SK-N-SH (cell line): ENCODE measurements around the gene TNIP3.

Experiments used
- RAD21 ChIP-seq: IDR thresholded peaks from 2 replicates; pipeline ENCODE4 v1.6.1; 2012; ENCODE audit warnings: mild to moderate bottlenecking, low read length
- SMC3 ChIP-seq: IDR thresholded peaks from 2 replicates; pipeline ENCODE4 v1.6.1; 2012; ENCODE audit warnings: low read depth, low read length, improper control_type of control experiment
- TAF1 ChIP-seq: IDR thresholded peaks from 2 replicates; pipeline ENCODE4 v1.6.1; 2012; ENCODE audit warnings: low read depth, mild to moderate bottlenecking, low read length, moderate library complexity, borderline replicate concordance

- TF ChIP-seq TAF1 (no peak), SMC3 (no peak), RAD21 (no peak)
Measured at GRCh38 chr4:121126449-121127006, 37.6 kb downstream of the TNIP3 start.
